Activated CD4-positive, alpha-beta T cell treated with anti-CD3 and anti-CD28 coated beads, Interleukin-2, amount 50 U/mL, for 16 hours (primary cell): ENCODE data around the gene PPM1A.

Experiments used
- DNase-seq: peaks from one replicate; pipeline ENCODE4 v3.0.0-alpha.2; 2020

The PPM1A gene

DNA sequence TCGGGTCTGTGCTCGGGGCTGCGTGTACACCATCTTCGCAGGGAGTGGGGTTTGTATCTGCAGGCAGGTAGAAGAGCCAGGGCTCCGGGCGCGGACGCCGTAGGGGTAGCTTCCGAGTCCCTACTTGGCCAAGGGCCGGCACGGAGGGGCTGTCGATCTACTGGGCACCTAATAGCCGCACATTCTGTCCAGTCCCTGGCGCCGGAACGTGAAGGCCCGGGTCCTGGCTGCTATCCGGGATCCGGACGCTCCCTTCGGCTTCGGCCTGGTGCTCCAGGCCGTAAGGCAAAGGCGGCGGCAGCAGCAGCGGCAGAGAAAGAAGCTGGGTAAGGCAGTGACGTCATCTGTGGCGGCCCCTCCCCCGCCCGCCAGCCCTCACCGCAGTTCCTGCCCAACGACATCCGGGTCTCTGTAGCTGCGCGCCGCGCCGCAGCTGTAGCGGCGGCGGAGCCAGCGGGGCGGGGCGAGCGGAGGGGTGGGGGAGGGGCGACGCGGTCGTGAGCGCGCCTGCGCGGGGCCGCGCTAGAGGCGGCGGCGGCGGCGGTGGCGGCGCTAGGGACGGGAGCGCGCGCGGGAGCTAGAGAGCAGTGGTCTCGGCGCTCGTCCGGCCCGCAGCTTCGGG is at the start of gene PPM1A:
Gene PPM1A, plus strand, starts transcription at position 525 of the 622 bp plus-strand sequence. CDS start 33,483 bp downstream, outside the sequence.
- peak; percentile 96 for DNase-seq

DNA sequence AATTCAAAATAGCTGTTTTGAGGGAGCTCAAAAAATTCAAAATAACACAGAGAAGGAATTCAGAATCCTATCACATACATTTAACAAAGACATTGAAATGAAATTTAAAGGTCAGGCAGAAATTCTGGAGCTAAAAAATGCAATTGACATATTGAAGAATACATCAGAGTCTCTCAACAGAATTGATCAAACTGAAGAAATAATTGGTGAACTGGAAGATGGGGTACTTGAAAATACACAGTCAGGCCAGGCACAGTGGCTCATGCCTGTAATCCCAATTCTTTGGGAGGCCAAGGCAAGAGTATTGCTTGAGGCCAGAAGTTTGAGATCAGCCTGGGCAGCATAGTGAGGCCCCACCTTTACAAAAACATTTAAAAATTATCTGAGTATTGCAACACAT is 49.7 kb upstream of the PPM1A start:
- no peak for DNase-seq

DNA sequence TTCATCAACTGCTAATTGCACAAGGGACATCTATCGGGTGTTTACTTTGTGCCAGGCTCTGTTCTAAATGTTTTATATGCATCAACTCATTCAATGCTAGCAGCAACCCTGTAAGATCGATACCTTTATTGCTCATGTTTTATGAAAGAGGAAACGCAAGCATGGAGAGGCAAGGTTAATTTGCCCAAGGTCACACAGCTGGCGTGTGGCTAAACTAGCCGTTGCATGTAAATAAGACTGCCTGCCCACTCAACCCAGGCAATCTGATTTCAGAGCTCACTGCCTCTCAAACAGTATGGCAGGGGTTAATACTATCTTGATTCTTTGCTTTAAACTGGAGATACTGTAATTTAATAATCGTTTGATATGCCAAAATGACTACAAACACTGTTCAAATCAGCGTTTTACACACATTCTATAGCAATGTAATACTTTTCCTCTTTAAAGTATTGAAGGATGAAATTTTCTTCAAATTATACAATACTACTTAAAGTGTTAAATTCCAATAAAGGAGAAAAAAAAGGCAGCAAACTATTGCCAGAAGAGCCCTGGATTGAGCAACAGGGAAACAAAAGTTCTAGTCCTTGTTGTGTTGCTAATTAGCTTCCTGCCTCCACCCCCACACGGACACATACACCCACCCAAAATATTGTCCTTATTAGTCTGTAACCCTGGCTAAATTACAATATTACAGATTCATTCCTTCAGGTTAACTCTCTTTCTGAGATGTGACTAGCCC is 44.7 kb upstream of the PPM1A start:
- no peak for DNase-seq

DNA sequence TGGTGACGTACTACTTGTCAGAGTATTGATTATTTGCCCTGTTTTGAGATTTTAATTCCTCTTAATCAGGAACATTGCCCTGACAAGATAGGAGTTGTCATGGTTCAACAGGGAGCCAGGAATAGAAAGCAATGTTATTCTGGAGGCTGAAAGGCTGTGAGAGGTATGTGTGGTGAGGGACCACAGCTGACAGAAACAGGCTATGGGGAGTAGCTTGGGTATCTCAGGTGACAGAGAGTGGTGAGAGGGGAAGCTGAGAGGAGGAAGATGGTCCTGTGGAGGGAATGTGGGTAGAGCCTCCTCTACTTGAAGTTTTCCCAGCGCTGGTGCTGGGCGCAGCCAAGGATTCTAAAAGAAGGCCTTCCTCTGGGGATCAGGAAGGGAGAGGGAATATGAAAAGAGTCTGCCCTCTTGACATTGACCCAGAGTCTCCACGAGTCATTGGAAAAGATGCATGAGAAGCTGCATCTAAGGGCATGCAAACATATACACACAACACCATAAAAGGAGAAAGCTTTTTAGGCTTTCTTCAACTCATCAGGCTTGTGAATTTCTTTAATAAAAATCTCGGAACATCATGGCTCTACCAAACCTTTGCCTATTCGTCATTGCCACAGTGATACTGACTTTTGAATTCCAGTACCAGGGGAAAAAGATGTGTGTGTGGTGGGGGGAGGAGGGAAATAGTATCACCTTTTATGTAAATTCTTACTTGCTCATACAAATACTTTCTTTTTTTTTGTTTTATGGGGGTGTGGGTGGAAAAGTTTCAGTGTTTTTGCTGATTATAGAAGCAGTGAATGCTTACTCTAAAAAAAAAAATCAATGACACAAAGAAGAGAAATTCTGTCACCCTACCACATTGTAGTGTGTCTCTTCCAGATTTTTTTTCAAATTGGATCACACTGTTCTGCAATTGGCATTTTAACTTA is 43.9 kb upstream of the PPM1A start:
- DNase-seq = no peak

DNA sequence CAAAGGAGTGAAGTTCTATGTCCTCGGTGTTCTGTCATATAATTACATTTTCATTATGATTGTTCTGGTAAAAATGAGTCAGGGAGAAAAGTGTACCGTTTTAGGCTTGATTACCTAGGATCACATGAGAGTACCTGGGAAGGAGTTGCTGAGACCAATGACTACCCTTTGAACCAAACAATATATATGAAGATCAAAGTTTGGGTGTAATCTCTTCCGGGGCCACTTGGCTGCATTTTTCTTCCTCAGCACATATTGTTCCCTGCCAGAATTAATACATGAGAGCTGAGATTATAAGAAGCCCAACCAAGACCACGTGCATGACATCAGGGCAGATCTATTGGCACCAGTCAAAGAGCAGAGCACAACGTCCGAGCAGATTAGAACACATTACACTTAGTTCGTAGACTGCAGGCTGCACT is 42.8 kb upstream of the PPM1A start:
- DNase-seq = peak; percentile 19

DNA sequence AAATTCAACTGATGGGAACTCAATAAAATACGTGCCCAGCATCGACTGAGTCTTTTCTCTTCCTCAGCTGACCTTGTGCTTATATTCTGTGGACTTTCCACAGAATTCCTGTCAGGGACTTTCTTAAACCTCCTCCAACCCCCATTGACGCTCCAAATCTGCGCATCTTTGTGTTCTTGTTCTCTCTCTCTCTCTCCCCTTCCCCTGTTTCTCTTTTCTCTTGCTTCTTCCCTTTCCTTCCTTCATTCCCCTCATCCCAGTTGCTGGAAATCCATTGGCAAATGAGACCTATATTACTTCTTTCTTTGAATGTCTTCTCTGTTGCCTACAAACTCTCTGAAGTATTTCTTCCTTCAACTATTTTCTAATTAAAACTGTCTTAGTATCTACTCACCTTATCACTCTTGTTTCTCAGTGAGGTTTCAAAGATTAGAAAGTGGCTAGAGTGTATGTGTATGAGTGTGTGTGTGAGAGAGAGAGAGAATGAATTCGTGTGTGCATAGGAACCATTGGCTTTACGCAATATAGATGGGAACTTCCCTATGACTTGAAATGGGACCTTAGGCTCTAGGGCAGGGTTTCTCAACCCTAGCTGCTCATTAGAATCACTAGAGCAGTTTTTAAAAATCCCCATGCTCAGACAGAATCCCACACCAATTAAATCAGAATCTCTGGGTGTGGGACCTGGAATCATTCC is 42.0 kb upstream of the PPM1A start:
- no peak for DNase-seq

DNA sequence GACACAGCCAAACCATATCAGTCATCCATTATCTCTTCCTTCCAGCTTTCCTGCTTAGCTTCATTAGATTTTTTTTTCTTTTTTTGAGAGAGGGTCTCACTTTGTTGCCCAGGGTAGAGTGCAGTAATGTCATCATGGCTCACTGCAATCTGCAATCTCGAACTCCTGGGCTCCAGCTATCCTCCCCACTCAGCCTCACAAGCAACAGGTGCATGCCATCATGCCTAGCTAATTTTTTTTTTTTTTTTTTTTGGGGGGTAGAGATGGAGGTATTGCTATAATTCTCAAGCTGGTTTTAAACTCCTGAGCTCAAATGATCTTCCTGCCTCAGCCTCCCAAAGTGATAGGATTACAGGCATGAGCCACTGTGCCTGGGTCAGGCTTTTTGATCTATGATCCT is 38.3 kb upstream of the PPM1A start:
- no peak for DNase-seq

DNA sequence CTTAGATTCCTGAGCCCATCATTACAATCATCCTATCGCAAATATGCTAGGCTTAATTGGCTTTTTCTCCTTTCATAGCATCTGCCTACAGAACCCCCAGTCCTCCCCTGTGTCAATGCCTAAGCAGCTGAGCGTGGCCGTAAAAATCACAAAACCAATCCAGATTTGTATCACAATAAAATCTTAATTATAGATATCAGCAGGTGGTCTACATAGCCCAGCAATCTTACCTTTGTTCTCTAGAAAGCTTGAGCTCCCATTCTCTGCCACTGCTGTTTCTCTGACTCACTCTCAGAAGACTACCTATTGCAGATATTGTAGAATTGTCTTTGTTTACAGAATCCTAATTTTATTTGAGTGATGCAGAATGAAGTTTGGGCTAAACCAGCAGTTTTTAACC is 37.9 kb upstream of the PPM1A start:
- no peak for DNase-seq

DNA sequence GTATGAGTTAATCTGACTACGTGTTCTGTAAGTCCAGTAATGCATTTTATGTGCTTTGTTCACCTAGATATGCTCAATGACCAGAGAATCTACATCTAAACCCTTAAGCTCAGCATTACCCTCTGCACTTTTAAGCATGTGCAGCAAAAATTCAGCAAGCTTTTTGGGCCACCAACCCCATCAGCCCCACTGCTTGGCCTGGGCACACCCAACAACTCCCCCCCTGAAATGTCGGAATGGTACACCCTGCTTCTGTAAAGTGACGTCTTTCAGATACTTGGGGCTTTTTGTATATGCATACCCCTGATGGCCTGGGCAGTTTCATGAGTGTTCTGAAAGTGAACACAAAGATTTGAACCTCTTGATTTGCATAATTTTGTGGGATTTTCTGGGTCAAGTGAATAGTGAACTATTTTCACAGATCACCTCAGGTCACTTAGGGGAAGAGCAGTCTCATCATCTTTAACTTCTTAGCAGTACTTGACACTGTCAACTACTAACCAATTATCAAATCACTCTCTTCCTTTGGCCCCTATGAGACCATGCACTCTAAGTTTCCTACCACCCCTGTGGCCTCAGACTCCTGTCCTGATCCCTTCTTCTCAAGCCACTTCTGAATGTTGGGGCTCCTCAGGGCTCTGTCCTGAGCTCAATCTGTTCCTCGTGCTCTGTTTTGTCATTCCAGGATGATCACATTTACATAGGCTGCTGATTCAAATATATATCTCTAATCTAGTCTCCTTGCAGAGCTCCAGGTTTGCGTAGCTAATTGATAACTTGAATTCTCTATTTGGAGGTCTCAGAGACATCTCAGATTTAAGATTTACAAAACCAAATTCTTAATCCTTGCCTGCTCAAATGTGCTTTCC is 36.3 kb upstream of the PPM1A start:
- DNase-seq = no peak

DNA sequence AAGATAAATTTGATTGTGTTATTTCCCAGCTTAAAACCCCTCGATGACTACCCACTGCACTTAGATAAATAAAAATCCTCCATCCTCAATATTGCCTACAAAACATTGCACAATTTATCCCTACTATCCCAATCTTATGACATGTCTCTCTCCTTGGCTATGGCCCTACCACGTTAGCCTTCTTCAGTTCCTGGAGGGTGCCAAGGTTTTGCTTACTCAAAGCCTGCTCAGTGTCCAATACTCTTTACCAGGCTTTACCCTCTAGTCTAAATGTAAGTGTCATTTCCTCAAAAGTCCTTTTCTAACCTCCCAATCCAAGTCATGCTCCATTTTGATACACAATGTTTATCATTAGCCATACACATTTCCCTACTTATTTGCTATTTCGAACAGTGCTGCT is 35.0 kb upstream of the PPM1A start:
- DNase-seq = no peak

DNA sequence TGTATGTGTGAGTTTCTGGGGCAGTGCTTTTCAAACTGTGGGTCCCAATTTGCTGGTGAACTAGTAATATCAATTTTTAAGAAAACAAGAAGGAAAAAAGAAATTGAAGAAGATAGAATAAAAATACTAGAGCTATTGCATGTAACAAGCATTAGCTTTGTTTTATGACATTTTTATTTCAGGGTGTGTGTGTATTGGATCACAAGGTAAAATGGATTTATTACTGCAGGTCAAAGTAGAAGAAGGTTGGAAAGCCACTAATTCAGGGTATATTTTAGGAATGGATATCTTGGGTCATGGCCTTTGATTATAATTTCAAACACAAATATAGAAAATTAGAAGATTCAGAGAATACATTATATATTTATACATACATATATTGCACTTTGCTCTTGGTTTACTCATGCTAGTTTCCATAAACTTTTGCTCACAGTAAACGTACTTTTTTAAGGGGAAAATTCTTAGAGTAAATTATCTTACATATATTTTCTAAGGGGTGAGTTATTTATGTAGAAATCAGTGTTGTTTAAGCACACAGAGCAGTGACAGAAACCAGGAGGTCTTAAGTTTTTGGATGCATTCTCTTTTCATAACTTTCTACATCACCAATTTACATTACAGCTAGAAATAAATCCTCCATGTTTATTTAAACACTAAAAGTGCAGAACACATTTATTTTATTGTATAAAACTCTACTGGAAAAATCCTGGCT is 34.5 kb upstream of the PPM1A start:
- DNase-seq = no peak

DNA sequence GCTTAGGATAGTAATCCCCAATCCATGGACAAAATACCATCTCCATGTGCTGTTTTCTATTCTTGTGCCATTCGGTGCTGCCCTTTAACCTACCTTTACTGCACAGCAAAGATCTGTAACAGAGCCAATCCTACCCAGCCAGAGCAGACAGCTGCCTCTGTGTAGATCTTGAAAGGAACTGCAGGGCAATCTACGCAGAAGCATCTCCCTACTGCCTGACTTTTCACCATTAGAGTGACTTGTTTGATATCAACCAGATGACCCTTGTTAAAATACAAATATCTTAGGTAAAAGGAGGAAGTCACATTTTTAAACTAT is 33.9 kb upstream of the PPM1A start:
- no peak for DNase-seq

DNA sequence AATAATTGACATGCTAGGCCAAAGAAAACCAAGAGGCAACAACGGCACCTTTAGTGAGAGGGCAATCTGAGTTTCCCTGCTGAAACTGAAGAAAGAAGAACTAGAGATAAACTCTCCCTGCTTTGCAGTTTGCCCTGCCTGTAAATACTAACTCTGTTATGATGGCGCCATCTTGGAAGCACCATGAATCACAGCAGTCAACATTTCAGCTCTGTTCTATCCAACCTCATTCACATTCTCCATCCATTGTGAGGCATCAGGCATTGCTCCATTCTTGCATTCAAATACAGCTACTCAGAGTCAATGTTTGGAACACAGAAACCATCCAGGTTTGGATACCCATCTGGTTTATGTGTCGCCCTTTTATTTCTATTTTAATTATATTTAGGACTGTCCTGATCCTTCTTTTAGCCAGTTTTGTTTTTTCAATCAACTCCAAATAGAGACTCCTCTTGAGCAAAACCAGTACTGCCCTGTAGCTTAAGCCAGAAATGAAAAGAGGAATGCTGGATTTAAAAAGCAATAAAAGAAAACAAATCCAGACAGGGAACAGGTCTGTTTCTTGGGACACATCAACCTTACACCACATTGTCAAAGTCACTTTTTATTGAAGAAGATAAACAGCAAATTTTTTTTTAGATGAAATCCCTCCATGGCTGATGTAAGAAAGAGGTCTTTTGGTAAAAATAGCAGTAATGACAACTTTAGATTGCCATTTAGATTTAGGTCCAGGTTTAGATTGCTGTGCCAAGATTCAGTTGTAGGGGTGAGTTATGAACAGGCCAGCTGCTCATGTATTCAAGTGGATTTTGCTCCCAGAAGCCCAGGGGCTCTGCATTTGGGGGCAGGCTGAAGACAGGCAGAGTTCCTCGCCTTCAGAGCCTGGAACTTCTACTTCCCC is 33.3 kb upstream of the PPM1A start:
- no peak for DNase-seq

DNA sequence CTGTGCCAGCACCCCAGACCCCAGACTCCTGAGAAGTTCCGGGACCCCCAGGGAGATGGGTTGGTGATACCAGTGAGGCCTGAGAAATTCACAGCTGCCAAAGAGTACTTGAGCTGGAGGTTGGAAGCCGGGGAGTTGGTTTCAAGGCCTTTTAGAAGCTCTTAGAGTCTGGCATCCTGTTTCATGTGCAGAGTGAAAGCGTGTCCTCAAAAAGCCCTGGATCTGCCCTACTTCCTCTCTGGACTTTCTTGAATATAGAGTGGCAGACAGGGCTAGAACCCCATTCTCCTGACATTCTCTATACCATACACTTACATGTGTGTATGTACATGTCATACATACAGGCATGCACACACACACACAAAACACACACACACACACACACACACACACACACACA is 31.3 kb upstream of the PPM1A start:
- DNase-seq = no peak

DNA sequence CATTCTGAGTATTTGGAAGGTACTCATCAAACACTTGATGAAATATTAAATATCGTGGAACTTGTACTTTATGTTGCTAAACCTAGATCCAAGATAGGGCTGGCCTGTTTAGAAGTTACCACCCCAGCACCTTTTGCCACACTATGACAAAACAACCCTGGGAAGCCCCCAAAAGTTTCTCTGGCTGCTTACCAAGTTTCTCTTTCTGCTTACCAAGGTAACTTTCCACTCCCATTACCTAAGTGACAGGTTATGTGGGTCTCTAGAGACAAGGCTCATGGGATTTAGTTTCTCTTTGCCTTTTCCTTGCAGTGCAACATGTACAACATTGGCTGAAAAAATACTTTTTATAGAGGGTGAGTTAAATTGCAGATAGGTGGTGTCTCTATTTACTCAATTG is 28.9 kb upstream of the PPM1A start:
- DNase-seq = no peak

DNA sequence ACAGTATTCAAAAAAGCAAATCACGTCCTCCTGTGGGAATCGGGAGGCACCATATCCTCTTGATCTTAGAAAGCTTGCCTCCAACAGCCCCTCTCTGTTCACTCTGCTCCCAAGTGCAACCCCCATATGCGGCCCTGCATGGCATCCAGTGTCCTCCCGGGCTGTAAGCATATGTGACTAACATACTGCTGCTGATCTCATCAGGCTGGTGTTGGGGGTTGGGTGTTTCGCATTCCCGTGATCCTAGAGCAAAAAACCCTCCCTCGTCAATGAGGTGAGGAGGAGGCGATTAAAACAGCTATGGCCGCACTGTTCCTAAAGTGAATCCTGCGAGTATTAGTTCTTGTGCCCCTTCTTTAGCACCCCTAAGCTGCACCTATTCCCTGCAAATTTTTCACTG is 28.1 kb upstream of the PPM1A start:
- no peak for DNase-seq

DNA sequence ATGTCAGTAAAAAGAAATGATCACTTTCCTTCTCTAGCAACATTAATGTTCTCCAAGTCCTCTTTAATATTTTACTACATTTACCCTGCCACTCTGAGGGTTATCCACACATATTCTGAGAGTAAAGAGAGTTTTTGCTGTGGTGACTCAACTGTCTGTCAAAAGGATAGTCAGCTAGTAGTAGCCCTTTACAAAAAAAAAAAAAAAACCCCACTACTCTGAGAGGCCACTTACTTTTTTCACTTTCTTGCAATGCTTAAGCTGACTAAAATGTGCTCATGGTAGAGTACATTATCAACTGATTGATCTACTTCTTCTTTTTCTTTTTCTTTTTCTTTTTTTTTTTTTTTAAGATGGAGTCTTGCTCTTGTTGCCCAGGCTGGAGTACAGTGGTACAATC is 27.6 kb upstream of the PPM1A start:
- DNase-seq = no peak

DNA sequence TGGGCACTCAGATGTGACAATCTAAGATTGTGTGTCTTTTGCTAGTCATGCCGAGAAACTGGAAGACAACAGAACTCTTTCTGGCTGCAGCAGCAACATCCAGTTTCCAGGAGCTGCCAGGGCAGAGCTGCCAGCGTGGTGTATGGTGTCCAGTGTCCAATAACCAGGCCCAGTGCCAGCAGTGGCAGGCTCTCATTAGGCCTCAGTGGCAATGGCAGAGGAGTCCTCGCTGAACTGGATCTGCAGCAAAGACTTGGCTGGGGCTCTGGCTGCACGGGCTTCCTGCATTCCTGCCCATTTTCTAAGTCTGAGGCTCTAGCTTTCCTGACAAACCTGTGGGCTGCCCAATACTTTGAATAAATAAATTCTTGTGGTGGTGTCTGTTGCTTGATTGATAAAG is 26.2 kb upstream of the PPM1A start:
- no peak for DNase-seq

DNA sequence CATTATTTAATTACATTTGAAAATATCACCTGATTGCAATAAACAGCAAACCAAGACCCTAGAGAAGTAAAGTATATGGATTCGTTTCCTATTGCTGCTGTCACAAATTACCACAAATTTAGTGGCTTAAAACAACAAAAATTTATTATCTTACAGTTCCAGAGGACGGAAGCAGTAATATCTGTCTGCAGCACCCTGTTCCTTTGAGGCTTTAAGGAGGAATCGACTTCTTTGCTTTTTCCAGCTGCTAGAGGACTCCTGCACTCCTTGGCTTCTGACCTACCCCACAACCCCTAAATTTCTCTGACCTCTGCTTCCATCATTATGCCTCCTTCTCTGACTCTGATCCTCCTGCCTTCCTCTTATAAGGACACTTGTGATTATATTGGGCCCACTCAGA is 23.8 kb upstream of the PPM1A start:
- DNase-seq = no peak

DNA sequence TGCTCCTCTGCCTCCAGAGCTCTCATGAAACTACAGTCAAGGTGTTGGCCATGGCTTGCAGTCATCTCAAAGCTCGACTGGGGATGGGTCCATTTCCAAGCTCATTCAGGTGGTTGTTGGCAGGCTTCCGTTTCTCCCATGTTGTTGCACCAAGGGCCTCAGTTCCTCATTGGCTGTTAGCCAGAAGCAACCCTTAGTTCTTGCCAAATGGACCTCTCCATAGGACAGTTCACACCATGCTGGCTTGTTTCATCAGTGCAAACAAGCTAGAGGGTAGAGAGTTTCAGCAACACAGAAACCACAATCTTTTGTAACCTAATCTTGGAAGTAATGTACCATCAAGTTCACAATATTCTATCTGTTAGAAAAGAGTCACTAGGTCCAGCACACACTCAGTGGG is 22.7 kb upstream of the PPM1A start:
- DNase-seq = no peak

DNA sequence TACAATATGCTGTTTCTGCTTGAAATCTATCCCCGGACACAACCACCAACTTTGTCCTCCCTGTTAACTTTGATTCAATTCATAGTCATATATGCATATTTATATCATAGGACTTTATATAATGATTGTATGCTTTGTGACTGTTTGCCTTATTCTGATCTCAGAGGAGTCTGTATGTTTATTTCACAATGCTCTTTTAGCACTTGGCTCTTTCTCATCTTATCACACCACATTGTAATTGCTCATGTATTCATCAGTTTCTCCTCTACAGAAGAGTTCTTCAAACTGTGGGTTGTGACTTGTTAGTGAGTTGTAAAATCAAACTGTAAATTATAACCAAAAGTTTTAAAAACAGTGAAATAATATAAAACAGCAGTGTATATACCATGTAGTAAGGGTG is 21.7 kb upstream of the PPM1A start:
- no peak for DNase-seq
